Measurements from ENCODE around the gene NCR3LG1. TPM values are rescaled to one million over a fixed set of nuclear protein-coding genes. Genes with fewer than 3 reads are reported as not detected.

Gene NCR3LG1
- total RNA-seq, 4 donors from 2014 or later = 0.29 to 4.6 (median 0.91) TPM

DNA sequence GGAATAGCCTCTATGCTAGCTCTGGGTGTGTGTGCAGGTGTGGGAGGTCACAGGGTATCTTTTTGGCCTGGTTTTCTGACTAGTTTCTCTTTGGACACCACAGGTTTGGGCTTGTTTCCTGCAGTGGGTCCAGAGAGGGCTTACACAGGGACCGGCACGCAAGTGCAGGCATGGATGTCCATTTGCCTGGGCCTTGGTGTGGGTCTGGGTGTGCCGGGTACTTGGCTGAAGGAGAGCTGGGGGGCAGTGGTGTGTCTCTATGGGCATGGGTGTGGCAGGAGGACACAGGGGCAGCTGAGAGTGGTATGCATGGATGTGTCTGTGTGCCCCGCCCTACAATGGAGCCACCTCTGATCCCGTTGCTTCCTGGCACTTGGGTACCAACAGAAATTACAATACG is 44.4 kb downstream of the NCR3LG1 start:
- Histone ChIP-seq H3K36me3 (no peaks in the 10 kb centered on the region), H3K27ac (no peak overlapping the region), H3K4me1 (no peaks in the 10 kb centered on the region), H3K9me3 (no peaks in the 10 kb centered on the region), H3K27me3 (no peaks in the 10 kb centered on the region), H3K4me3 (no peak overlapping the region)
- TF ChIP-seq, protein P1, sequence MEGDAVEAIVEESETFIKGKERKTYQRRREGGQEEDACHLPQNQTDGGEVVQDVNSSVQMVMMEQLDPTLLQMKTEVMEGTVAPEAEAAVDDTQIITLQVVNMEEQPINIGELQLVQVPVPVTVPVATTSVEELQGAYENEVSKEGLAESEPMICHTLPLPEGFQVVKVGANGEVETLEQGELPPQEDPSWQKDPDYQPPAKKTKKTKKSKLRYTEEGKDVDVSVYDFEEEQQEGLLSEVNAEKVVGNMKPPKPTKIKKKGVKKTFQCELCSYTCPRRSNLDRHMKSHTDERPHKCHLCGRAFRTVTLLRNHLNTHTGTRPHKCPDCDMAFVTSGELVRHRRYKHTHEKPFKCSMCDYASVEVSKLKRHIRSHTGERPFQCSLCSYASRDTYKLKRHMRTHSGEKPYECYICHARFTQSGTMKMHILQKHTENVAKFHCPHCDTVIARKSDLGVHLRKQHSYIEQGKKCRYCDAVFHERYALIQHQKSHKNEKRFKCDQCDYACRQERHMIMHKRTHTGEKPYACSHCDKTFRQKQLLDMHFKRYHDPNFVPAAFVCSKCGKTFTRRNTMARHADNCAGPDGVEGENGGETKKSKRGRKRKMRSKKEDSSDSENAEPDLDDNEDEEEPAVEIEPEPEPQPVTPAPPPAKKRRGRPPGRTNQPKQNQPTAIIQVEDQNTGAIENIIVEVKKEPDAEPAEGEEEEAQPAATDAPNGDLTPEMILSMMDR (IDR thresholded peaks at IDR 0.05) = no peak
- TF ChIP-seq POLR2A (IDR thresholded peaks at IDR 0.05) = no peak
- no peak for DNase-seq
- intact Hi-C loops (cut with DNase I; ENCODE audit: low total_unique reads) = no loop called here

DNA sequence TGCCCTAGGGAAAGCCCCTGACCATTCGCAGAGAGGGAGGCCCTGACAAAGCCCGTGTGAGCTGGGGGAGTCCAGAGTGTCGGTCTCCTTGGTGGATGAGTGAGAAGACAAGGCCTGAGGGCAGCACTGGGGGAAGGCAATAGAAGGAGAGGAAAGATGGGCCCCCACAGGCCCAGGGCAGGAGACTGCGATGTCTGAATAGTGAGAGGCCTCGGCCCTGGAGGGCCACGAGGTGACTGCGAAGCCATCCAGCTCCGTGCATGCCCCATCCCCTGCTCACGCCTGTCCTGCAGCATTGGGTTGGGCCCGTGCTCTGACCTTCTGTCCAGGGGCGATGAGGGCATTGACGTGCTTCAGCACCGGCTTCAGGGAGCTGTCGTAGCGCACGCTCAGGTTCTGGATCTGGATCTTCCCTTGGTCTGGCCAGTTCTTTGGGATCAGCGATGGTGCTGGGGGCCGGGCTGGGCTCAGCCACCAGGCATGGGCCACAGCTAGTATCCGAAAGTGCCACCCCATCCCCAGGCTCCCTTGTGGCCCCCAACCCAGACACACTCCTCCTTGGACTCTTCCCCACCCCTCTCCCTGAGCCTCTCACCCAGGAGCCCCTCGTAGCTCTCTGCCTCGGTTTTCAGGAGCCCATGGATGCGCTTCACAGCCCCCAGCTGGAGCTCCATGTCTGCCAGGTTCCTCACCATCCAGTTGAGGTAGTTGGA is 45.2 kb downstream of the NCR3LG1 start:
- TF ChIP-seq POLR2A (IDR thresholded peaks at IDR 0.05) = no peak
- TF ChIP-seq, protein P1 (IDR thresholded peaks at IDR 0.05) = no peak
- intact Hi-C loops (cut with DNase I; ENCODE audit: low total_unique reads) = no loop called here
- Histone ChIP-seq H3K27ac (no peak overlapping the region), H3K9me3 (no peaks in the 10 kb centered on the region), H3K4me3 (no peak overlapping the region), H3K36me3 (no peaks in the 10 kb centered on the region), H3K4me1 (no peaks in the 10 kb centered on the region), H3K27me3 (no peaks in the 10 kb centered on the region)
- DNase-seq = no peak

DNA sequence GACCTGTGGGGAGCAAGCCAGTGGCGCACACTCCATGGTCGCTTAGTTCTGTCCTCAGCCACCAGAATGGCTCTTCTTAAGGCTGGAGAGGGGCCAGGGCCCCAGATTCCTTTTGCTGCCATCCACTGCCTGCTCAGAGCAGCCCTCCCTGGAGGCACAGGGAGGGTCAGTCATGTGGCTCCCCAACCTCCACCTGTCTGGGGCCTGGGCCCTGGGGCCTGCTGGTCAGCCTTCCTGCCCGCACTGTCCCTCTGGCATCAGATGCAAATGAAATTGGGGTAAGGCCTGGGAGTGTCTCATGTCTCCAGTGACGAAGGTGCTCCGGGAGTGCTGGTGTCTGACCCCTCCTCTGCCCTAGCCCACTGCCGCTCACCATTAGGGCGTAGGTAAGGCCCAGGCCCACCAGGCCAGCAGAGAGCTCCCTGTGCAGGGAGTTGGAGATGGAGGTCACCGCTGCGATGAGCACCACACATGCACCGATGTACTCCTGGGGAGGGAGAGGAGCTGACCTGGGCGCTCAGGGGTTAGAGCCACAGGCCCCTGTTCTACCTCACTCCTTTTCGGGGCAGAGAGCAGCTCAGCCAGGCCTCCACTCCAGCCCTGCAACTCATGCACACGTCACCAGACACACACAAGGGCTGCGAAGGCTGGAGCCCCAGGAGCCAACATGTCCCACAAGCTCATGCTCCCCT is 45.9 kb downstream of the NCR3LG1 start:
- Histone ChIP-seq H3K27ac (no peak overlapping the region), H3K36me3 (no peaks in the 10 kb centered on the region), H3K4me3 (no peak overlapping the region), H3K4me1 (no peaks in the 10 kb centered on the region), H3K27me3 (no peaks in the 10 kb centered on the region), H3K9me3 (no peaks in the 10 kb centered on the region)
- intact Hi-C loops (cut with DNase I; ENCODE audit: low total_unique reads) = no loop called here
- DNase-seq = no peak
- TF ChIP-seq POLR2A (IDR thresholded peaks at IDR 0.05) = no peak
- TF ChIP-seq, protein P1 (IDR thresholded peaks at IDR 0.05) = no peak

DNA sequence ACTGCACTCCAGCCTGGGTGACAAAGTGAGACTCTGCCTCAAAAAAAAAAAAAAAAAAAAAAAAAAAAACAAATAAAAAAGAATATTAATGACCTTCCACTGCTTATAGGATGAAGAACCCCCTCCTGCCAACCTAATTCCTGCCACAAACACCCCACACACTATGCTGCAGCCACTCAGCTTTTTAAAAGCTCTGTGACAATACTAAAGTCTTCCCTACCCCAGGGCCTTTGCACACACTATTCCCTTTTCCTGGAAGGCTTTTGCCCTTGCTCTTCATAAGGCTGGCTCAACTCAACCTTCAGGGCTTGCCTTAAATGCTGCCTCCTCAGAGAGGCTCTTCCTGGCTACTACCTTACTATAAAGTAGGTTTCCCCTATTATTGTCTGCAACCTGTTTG is 47.6 kb downstream of the NCR3LG1 start:
- no peak for TF ChIP-seq POLR2A (IDR thresholded peaks at IDR 0.05)
- TF ChIP-seq, protein P1 (IDR thresholded peaks at IDR 0.05) = no peak
- H3K36me3 ChIP-seq = no peaks in the 10 kb centered on the region
- H3K27me3 ChIP-seq = no peaks in the 10 kb centered on the region
- H3K27ac ChIP-seq = no peak overlapping the region
- intact Hi-C loops (cut with DNase I; ENCODE audit: low total_unique reads) = no loop called here
- no peaks in the 10 kb centered on the region for H3K9me3 ChIP-seq
- no peak for DNase-seq
- H3K4me1 ChIP-seq = no peaks in the 10 kb centered on the region
- H3K4me3 ChIP-seq = no peak overlapping the region

DNA sequence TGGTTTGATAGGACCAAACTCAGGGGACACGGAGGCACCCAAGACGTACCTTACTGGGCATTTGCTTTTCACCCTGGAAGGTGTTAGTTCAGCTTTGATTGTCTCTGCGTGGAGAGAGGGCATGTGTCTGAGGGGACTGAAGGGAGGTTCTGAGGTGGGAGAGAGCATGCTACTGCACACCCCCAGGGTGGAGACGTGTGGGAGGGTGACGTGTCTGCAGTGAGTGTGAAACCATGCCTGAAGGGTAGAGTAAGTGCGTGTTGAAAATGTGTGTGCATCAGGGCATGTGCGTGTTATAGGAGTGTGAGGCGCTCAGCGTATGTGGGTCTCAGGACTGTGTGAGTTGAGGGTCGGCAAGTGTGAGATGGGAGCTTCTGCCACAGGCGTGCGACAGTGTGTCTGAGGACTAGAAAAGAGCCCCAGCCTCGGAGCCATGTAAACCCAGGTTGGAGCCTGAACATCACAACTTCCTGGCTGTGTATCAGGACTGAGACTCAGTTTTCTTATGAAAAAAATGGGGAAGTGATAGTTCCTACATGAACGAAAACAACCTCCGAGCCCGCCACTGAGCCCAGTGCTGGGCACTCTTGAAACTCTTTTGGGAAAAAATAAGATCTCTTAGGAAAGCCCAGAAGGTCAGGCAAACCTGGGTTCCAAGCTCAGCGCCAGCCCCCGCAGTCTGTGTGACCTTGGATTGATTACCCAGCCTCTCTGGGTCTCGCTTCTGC is 48.6 kb downstream of the NCR3LG1 start:
- Histone ChIP-seq H3K4me3 (no peak overlapping the region), H3K4me1 (no peaks in the 10 kb centered on the region), H3K36me3 (no peaks in the 10 kb centered on the region), H3K27me3 (no peaks in the 10 kb centered on the region), H3K9me3 (no peaks in the 10 kb centered on the region), H3K27ac (no peak overlapping the region)
- TF ChIP-seq, protein P1 (IDR thresholded peaks at IDR 0.05) = no peak
- TF ChIP-seq POLR2A (IDR thresholded peaks at IDR 0.05) = no peak
- no peak for DNase-seq
- intact Hi-C loops (cut with DNase I; ENCODE audit: low total_unique reads) = no loop called here

Data from uterus (tissue), 4 donors.